ENCODE data around the gene SUPT20H. TPM values are rescaled to one million over a fixed set of nuclear protein-coding genes. Genes with fewer than 3 reads are reported as not detected.
A peak's percentile ranks its signal among the peaks of the same experiment; 100 is the strongest.

Gene SUPT20H
- total RNA-seq, 2 experiments from 2014 or later = 74.1 to 79.8 TPM

GRCh38 chr13:36981156-36981743, 78.2 kb downstream of the SUPT20H start:
- CTCF ChIA-PET = interaction anchor here (0.7 to 1.6 kb wide), 7 partner anchors 10 to 131 kb away, joined by 3 to 5 read pairs (median 3); partner anchors contain the start of gene ALG5
- Mint-ChIP-seq H3K36me3 (ENCODE audit: low read depth) (peaks cover 37% of the 10 kb centered on the region), H3K27me3 (no peaks in the 10 kb centered on the region), H3K4me3 (no peak overlapping the region), H3K9me3 (no peaks in the 10 kb centered on the region), H3K4me1 (peaks cover 4% of the 10 kb centered on the region), H3K27ac (no peak overlapping the region)
- POLR2A ChIA-PET = no interaction called here
- DNase-seq = no peak

- CTCF ChIA-PET = interaction anchor here (1.6 kb wide), 1 partner anchor 19 kb away, joined by 5 read pairs; the partner anchor contains the start of gene ALG5
- Mint-ChIP-seq H3K4me3 (no peak overlapping the region), H3K27me3 (no peaks in the 10 kb centered on the region), H3K27ac (no peak overlapping the region), H3K4me1 (peaks cover 5% of the 10 kb centered on the region), H3K9me3 (peaks cover 4% of the 10 kb centered on the region), H3K36me3 (ENCODE audit: low read depth) (peaks cover 41% of the 10 kb centered on the region)
- POLR2A ChIA-PET = no interaction called here
- no peak for DNase-seq
These were observed 80.0 kb downstream of the SUPT20H start for GRCh38 chr13:36979361-36980050.

- H3K9me3 Mint-ChIP-seq = peaks cover 4% of the 10 kb centered on the region
- DNase-seq = peak; percentile 16
- no peak overlapping the region for H3K27ac Mint-ChIP-seq
- H3K27me3 Mint-ChIP-seq = no peaks in the 10 kb centered on the region
- ChIA-PET POLR2A (no interaction called here), CTCF (no interaction called here)
- peaks cover 1% of the 10 kb centered on the region for H3K4me1 Mint-ChIP-seq
- no peak overlapping the region for H3K4me3 Mint-ChIP-seq
- H3K36me3 Mint-ChIP-seq (ENCODE audit: low read depth) = peaks cover 48% of the 10 kb centered on the region
These were observed 84.3 kb downstream of the SUPT20H start for GRCh38 chr13:36975172-36975571.

GRCh38 chr13:36973621-36974295, 85.7 kb downstream of the SUPT20H start:
- H3K27ac Mint-ChIP-seq = no peak overlapping the region
- no peak for DNase-seq
- ChIA-PET POLR2A (no interaction called here), CTCF (interaction anchor here (0.6 to 1.2 kb wide), 2 partner anchors 27 to 611 kb away, joined by 4 to 5 read pairs; partner anchors contain the start of gene EXOSC8)
- peaks cover 4% of the 10 kb centered on the region for H3K9me3 Mint-ChIP-seq
- peaks cover 40% of the 10 kb centered on the region for H3K36me3 Mint-ChIP-seq (ENCODE audit: low read depth)
- H3K4me3 Mint-ChIP-seq = no peak overlapping the region
- no peaks in the 10 kb centered on the region for H3K27me3 Mint-ChIP-seq
- H3K4me1 Mint-ChIP-seq = peaks cover 1% of the 10 kb centered on the region

- no peak overlapping the region for H3K27ac Mint-ChIP-seq
- no peak overlapping the region for H3K4me3 Mint-ChIP-seq
- H3K9me3 Mint-ChIP-seq = peaks cover 4% of the 10 kb centered on the region
- no peaks in the 10 kb centered on the region for H3K27me3 Mint-ChIP-seq
- CTCF ChIA-PET = interaction anchor here (0.6 to 1.2 kb wide), 3 partner anchors 28 to 1749 kb away, joined by 3 to 4 read pairs (median 3); partner anchors contain the start of gene EXOSC8
- H3K4me1 Mint-ChIP-seq = peaks cover 1% of the 10 kb centered on the region
- POLR2A ChIA-PET = no interaction called here
- no peak for DNase-seq
- H3K36me3 Mint-ChIP-seq (ENCODE audit: low read depth) = peaks cover 40% of the 10 kb centered on the region
These were observed 86.5 kb downstream of the SUPT20H start for GRCh38 chr13:36973009-36973408.

- no peak for DNase-seq
- no peaks in the 10 kb centered on the region for H3K9me3 Mint-ChIP-seq
- H3K27me3 Mint-ChIP-seq = no peaks in the 10 kb centered on the region
- peaks cover 32% of the 10 kb centered on the region for H3K36me3 Mint-ChIP-seq (ENCODE audit: low read depth)
- no peak overlapping the region for H3K27ac Mint-ChIP-seq
- ChIA-PET CTCF (no interaction called here), POLR2A (no interaction called here)
- no peaks in the 10 kb centered on the region for H3K4me1 Mint-ChIP-seq
- H3K4me3 Mint-ChIP-seq = no peak overlapping the region
These were observed 93.1 kb downstream of the SUPT20H start for GRCh38 chr13:36966404-36966803.

GRCh38 chr13:36965767-36966166, 93.7 kb downstream of the SUPT20H start:
- ChIA-PET CTCF (no interaction called here), POLR2A (no interaction called here)
- Mint-ChIP-seq H3K4me3 (no peak overlapping the region), H3K27ac (no peak overlapping the region), H3K36me3 (ENCODE audit: low read depth) (peaks cover 36% of the 10 kb centered on the region), H3K4me1 (no peaks in the 10 kb centered on the region), H3K27me3 (no peaks in the 10 kb centered on the region), H3K9me3 (no peaks in the 10 kb centered on the region)
- no peak for DNase-seq

GRCh38 chr13:36959456-36960116, 99.9 kb downstream of the SUPT20H start:
- H3K4me1 Mint-ChIP-seq = peaks cover 10% of the 10 kb centered on the region
- no peaks in the 10 kb centered on the region for H3K9me3 Mint-ChIP-seq
- no peak overlapping the region for H3K27ac Mint-ChIP-seq
- peaks cover 40% of the 10 kb centered on the region for H3K36me3 Mint-ChIP-seq (ENCODE audit: low read depth)
- CTCF ChIA-PET = no interaction called here
- DNase-seq = no peak
- POLR2A ChIA-PET = no interaction called here
- no peaks in the 10 kb centered on the region for H3K27me3 Mint-ChIP-seq
- no peak overlapping the region for H3K4me3 Mint-ChIP-seq

Other genes starting within 250 kb of the SUPT20H start
- 10 to 100 TPM; 13.8 to 16.7 TPM for gene RFXAP, start 240.5 kb downstream of the SUPT20H start, total RNA-seq
- not detected for gene SMAD9, start 139.4 kb downstream of the SUPT20H start, total RNA-seq
- 10 to 100 TPM; 29.8 to 33.9 TPM for gene ALG5, start 60.3 kb downstream of the SUPT20H start, total RNA-seq
- gene EXOSC8, start 58.9 kb downstream of the SUPT20H start, total RNA-seq = 100 to 1,000 TPM in 1 of 2 experiments, 10 to 100 TPM in 1; 94.9 to 105 TPM
- gene CSNK1A1L, start 46.0 kb upstream of the SUPT20H start, total RNA-seq = not detected

Measured in activated CD4-positive, alpha-beta T cell treated with anti-CD3 and anti-CD28 coated beads, Interleukin-2, amount 10 ng/mL, durations not matched to agents 7 days and 5 days (primary cell).